K562 (cell line): Measurements from ENCODE around the gene LAIR1. TPM values are rescaled to one million over a fixed set of nuclear protein-coding genes. Genes with fewer than 3 reads are reported as not detected.

ENCODE experiments used
- ATAC-seq: fragments of 200-7000 bp; cut with Tn5 transposase; 3 replicates; pipeline ENCODE4 v1.9.1; 2020; ENCODE audit warnings: moderate library complexity
- BruUV-seq: library from RNA; stranded (reverse); fragments of 400-500 nt; replicated peaks from 2 replicates; lab custom pipeline; 2021; lab: Mats Ljungman, UMichigan
- CTCF ChIA-PET: fragments of 300-600 bp; formaldehyde crosslinking; extraction: SDS; loops from one replicate; lab custom pipeline; 2021; ENCODE audit warnings: low intra/inter-chr PET ratio; lab: Yijun Ruan, JAX
- POLR2A ChIA-PET: fragments of 300-600, 350-650 bp; sonication (Branson Sonifier 250); formaldehyde crosslinking; extraction: SDS; loops from one replicate; lab custom pipeline; 2021; ENCODE audit warnings: antibody characterized with exemption, inconsistent platforms; lab: Yijun Ruan, JAX
- DNase-seq, 4 experiments: peaks; one replicate each; pipeline versions ENCODE4 v3.0.0 to v3.0.0-alpha.2; 2011 to 2018; ENCODE audit warnings: low spot score in 3 of 4, mixed read lengths in 3 of 4; ENCODE audit errors: extremely low read depth in 1 of 4
- FAIRE-seq: peaks from 2 replicates; lab custom pipeline; 2011; peaks lifted over from hg19 to GRCh38; lab: Jason Lieb, UNC
- H2AFZ ChIP-seq: 2 replicates; pipeline ENCODE4 v1.6.0; 2011; ENCODE audit warnings: low read depth, low read length, control low read depth, inconsistent platforms
- H3K27ac ChIP-seq: fragments of 200-600 bp; 3 replicates; pipeline ENCODE4 v1.8.0; 2011; ENCODE audit warnings: low read depth, mild to moderate bottlenecking, control low read depth, inconsistent platforms, low read length, moderate library complexity, mixed read lengths; ENCODE audit errors: extremely low read depth
- H3K27me3 ChIP-seq, 2 experiments: fragments of 300-600 bp in 1 of 2; 2 replicates in 1 of 2; 3 replicates in 1 of 2; pipeline versions ENCODE4 v1.6.0 to v1.8.0; 2011; ENCODE audit warnings: inconsistent platforms in 2 of 2, low read length in 2 of 2, mild to moderate bottlenecking in 1 of 2, mixed read lengths in 1 of 2, moderate library complexity in 1 of 2; ENCODE audit not compliant: control insufficient read depth in 2 of 2, insufficient read depth in 2 of 2
- H3K36me3 ChIP-seq: fragments of 300-600 bp; 3 replicates; pipeline ENCODE4 v1.8.0; 2011; ENCODE audit warnings: mild to moderate bottlenecking, low read length, inconsistent platforms; ENCODE audit not compliant: control insufficient read depth, insufficient read depth
- H3K4me1 ChIP-seq, 2 experiments: fragments of 200-600 bp in 1 of 2; replicated peaks in 1 of 2; 2 replicates in 1 of 2; 3 replicates in 1 of 2; pipeline versions ENCODE4 v1.5.1 to v1.8.0; 2011; ENCODE audit warnings: inconsistent platforms in 2 of 2, low read length in 2 of 2, mild to moderate bottlenecking in 1 of 2, mixed read lengths in 1 of 2, moderate library complexity in 1 of 2; ENCODE audit not compliant: control insufficient read depth in 2 of 2, insufficient read depth in 2 of 2
- H3K4me2 ChIP-seq: 2 replicates; pipeline ENCODE4 v1.6.1; 2011; ENCODE audit warnings: low read length, control low read depth, inconsistent platforms, mixed read lengths; ENCODE audit not compliant: insufficient read depth
- H3K4me3 ChIP-seq: fragments of 200-600 bp; sonication (generic), shearing (Covaris generic); 2 replicates; pipeline ENCODE4 v1.5.1; 2016; ENCODE audit warnings: control low read depth, inconsistent platforms
- H3K79me2 ChIP-seq: fragments of 200-600 bp; 3 replicates; pipeline ENCODE4 v1.8.0; 2011; ENCODE audit warnings: low read length, inconsistent platforms; ENCODE audit not compliant: control insufficient read depth, insufficient read depth
- H3K9ac ChIP-seq, 2 experiments: 2 replicates each; pipeline versions ENCODE4 v1.6.0 to v1.6.1; 2011; ENCODE audit warnings: low read depth in 2 of 2, low read length in 2 of 2, control low read depth in 1 of 2, inconsistent platforms in 1 of 2, mild to moderate bottlenecking in 1 of 2, mixed read lengths in 1 of 2; ENCODE audit not compliant: insufficient read depth in 1 of 2
- H3K9me1 ChIP-seq: one replicate; pipeline ENCODE4 v1.6.0; 2011; ENCODE audit warnings: inconsistent platforms, mild to moderate bottlenecking, low read length, moderate library complexity; ENCODE audit not compliant: control insufficient read depth, insufficient read depth
- H3K9me3 ChIP-seq: replicated peaks from 2 replicates; pipeline ENCODE4 v1.5.1; 2011; ENCODE audit warnings: low read depth, low read length, inconsistent platforms; ENCODE audit not compliant: control insufficient read depth, insufficient read depth
- H4K20me1 ChIP-seq: replicated peaks from 2 replicates; pipeline ENCODE4 v1.6.1; 2011; ENCODE audit warnings: low read length, inconsistent platforms, mixed read lengths; ENCODE audit not compliant: control insufficient read depth, insufficient read depth
- ASH1L ChIP-seq: fragments of 450-650 bp; IDR thresholded peaks from 2 replicates; pipeline ENCODE4 v1.6.1; 2018; ENCODE audit warnings: borderline replicate concordance, mild to moderate bottlenecking, low read depth; ENCODE audit not compliant: partially characterized antibody
- ZNF24 ChIP-seq: fragments of 450-650 bp; IDR thresholded peaks from 2 replicates; pipeline ENCODE4 v1.6.1; 2016
- WGBS: fragments of 100-300 bp; shearing (Covaris generic); methylation state at CpG from one replicate; pipeline ENCODE4 v1.1.6; 2016; ENCODE audit warnings: low coverage, mixed read lengths; ENCODE audit not compliant: insufficient coverage; ENCODE audit errors: missing lambda C conversion rate; 5-methylcytosine and 5-hydroxymethylcytosine counted together
- in situ Hi-C: fragments of 300-500 bp; cut with MboI; formaldehyde crosslinking; loops from 4 replicates; pipeline ENCODE4 v1.15.0; 2018; ENCODE audit warnings: inconsistent platforms, mixed read lengths
- intact Hi-C: fragments of 100-400 bp; cut with micrococcal nuclease; formaldehyde crosslinking; loops from 2 replicates; pipeline ENCODE4 v1.14.2; 2022
- polyA plus RNA-seq, 8 experiments: library from polyadenylated mRNA; depleted of rRNA in 4 of 8; stranded (reverse) in 5 of 8; unstranded in 3 of 8; fragments of >200 nt; fragmentation: Nextera tagmentation in 2 of 8; fragmentation: Illumina TruSeq in 1 of 8; extraction: Ambion mirVana in 2 of 8; extraction: Trizol in 1 of 8; gene quantifications; 2 replicates each; pipeline versions ENCODE4 v1.2.1 to v1.2.3, GENCODE V29; 2011 to 2014; ENCODE audit warnings: inconsistent platforms in 1 of 8, missing spikeins in 1 of 8
- total RNA-seq, 7 experiments: library from RNA; depleted of rRNA in 6 of 7; stranded (reverse); fragments of >200 nt in 6 of 7; fragmentation: Illumina TruSeq in 2 of 7; extraction: Trizol in 2 of 7; gene quantifications; 2 replicates each; pipeline versions ENCODE4 v1.2.1 to v1.2.3, GENCODE V29; 2011 to 2021; ENCODE audit warnings: low replicate concordance in 1 of 7
- TF ChIP-seq, protein P1 (sequence below): fragments of 250-450 bp; sonication (Bioruptor Pico); IDR thresholded peaks from 2 replicates; pipeline ENCODE4 v1.8.0; 2021; ENCODE audit warnings: mild to moderate bottlenecking, moderate library complexity

Gene LAIR1
- total and polyA plus RNA-seq, 9 of the 15 experiments (the other 6 are each of a cell fraction or from before 2014, with no cell fraction given), result 0.12 to 0.54 (median 0.24) TPM; not detected in 6

DNA sequence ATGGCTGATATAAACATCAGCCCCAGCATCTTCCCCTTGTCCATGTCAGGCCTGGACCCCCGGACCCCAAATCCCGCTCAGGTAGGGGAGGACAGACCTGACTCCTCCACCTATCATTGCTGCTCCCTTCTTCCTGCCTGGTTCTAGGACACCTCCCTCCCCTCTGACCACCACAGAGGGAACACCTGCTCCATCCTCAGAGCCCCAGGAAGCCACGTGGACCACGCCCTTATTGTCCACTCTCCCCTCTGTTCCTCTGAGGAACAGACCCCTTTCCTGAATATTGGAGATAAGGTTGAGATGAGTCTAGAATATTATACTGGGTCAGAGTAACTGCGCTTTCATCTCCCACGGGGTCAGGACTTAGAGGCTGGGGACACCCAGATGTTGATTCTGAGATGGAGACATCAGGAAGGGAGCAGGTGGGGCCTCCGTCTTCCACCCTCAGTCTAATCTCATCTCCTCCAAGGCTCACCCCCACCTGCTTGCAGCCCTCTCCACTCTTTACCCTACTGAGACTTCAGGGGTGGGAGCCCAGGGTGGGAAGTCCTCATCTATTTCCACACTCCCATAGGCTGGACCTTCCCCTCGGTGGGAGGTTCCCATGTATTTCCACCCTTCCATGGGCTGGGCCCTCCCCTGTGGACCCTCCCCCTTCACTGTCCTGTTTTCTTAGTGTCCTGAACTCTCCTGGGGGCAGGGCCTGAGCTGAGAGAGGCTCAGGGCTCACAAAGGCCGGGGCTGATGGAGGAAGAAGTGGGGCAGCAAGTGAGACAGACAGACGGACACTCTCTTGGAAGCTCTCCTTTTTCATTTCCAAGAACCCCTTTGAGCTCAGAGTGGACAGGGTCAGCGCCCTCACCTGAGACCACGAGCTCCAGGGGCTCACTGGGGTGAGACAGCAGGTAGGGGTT is 28.5 kb downstream of the LAIR1 start:
- ATAC-seq (no peak), FAIRE-seq (no peak), DNase-seq (no peak)
- in situ Hi-C loops (no loop called here), intact Hi-C loops (no loop called here)
- no TSS peak for BruUV-seq
- Histone ChIP-seq H3K4me2 (no peak overlapping the region), H3K27ac (no peak overlapping the region), H3K36me3 (no peaks in the 10 kb centered on the region), H3K27me3 (peaks cover 5 to 43% of the 10 kb centered on the region in 2 experiments), H3K79me2 (no peaks in the 10 kb centered on the region), H3K4me1 (no peaks in the 10 kb centered on the region; a peak in 1 of 5 replicates), H3K9ac (no peak overlapping the region), H3K4me3 (no peak overlapping the region), H3K9me1 (no peaks in the 10 kb centered on the region), H4K20me1 (no peaks in the 10 kb centered on the region; the same call in 1 of the 2 replicates), H3K9me3 (no peaks in the 10 kb centered on the region), H2AFZ (no peak overlapping the region)
- ChIA-PET CTCF (no interaction called here), POLR2A (interaction anchor here (0.9 kb wide), 2 partner anchors 11 to 41 kb away, joined by 3 read pairs; no protein-coding TSS in a partner anchor)
- WGBS, result 5% methylated on average over 11 of the region's 12 CpGs
- TF ChIP-seq ASH1L (no peak), ZNF24 (no peak)
- TF ChIP-seq, protein P1, sequence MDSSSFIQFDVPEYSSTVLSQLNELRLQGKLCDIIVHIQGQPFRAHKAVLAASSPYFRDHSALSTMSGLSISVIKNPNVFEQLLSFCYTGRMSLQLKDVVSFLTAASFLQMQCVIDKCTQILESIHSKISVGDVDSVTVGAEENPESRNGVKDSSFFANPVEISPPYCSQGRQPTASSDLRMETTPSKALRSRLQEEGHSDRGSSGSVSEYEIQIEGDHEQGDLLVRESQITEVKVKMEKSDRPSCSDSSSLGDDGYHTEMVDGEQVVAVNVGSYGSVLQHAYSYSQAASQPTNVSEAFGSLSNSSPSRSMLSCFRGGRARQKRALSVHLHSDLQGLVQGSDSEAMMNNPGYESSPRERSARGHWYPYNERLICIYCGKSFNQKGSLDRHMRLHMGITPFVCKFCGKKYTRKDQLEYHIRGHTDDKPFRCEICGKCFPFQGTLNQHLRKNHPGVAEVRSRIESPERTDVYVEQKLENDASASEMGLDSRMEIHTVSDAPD (CRISPR knock-in tag), result no peak
